ENCODE measurements around the gene EMC8. TPM values are rescaled to one million over a fixed set of nuclear protein-coding genes. Genes with fewer than 3 reads are reported as not detected.

EMC8 gene
- total RNA-seq, 1 experiment from 2014 or later: 73.0 TPM

GRCh38 chr16:85840395-85840794 is 41.1 kb upstream of the EMC8 start:
- H3K4me2 ChIP-seq (ENCODE audit: low read length): no peak overlapping the region
- no peaks in the 10 kb centered on the region for H3K9me2 ChIP-seq (ENCODE audit: insufficient read depth)
- no peaks in the 10 kb centered on the region for H3K4me1 ChIP-seq (ENCODE audit: control insufficient read depth in 1 of 2, insufficient read depth in 2 of 2, low read length in 2 of 2)
- H4K20me1 ChIP-seq (ENCODE audit: insufficient read depth): no peaks in the 10 kb centered on the region
- ATAC-seq (no peak), DNase-seq (ENCODE audit: low read depth, low spot score) (no peak)
- no peaks in the 10 kb centered on the region for H3K79me2 ChIP-seq (ENCODE audit: insufficient read depth, low read length)
- H3K4me3 ChIP-seq (replicated peaks in 1 of 2; ENCODE audit: low read depth in 1 of 2, low read length in 2 of 2): no peak overlapping the region
- BruUV-seq (replicated peaks): no TSS peak
- H3K27me3 ChIP-seq (ENCODE audit: insufficient read depth, low read length): peaks cover 29% of the 10 kb centered on the region
- H2AFZ ChIP-seq (ENCODE audit: low read depth, low read length, poor library complexity, severe bottlenecking): no peak overlapping the region
- no peak overlapping the region for H3K27ac ChIP-seq (ENCODE audit: low read depth, low read length)
- CTCF ChIA-PET: no interaction called here
- H3K9me3 ChIP-seq (ENCODE audit: control insufficient read depth in 1 of 2, insufficient read depth in 1 of 2, low read depth in 1 of 2, low read length in 2 of 2): no peaks in the 10 kb centered on the region
- TF ChIP-seq SP1 (IDR thresholded peaks at IDR 0.05; ENCODE audit: low read depth): no peak
- no peak for TF ChIP-seq TCF7L2 (IDR thresholded peaks at IDR 0.05; ENCODE audit: borderline replicate concordance, extremely low read depth, insufficient read depth, insufficient read length)
- TF ChIP-seq CTCF (IDR thresholded peaks at IDR 0.05 in 2 of 3, conservative IDR thresholded peaks at IDR 0.05 in 1 of 3; ENCODE audit: borderline replicate concordance in 1 of 3, insufficient read depth in 1 of 3, low read depth in 2 of 3, low read length in 2 of 3): no peak
- no peaks in the 10 kb centered on the region for H3K36me3 ChIP-seq (ENCODE audit: control insufficient read depth in 1 of 2, insufficient read depth in 2 of 2, low read length in 2 of 2)
- no peak overlapping the region for H3K9ac ChIP-seq (ENCODE audit: low read length)
- intact Hi-C loops (cut with micrococcal nuclease): no loop called here
- POLR2A ChIA-PET: no interaction called here
- RAD21 ChIA-PET (ENCODE audit: low non-redundant PET in 1 of 2, low total read pairs in 2 of 2, uncharacterized antibody in 2 of 2, unreplicated experiment in 2 of 2): no interaction called here

- DNase-seq (ENCODE audit: low read depth, low spot score) (no peak), ATAC-seq (no peak)
- Histone ChIP-seq H3K9me2 (ENCODE audit: insufficient read depth) (no peaks in the 10 kb centered on the region), H3K4me1 (ENCODE audit: control insufficient read depth in 1 of 2, insufficient read depth in 2 of 2, low read length in 2 of 2) (no peaks in the 10 kb centered on the region), H3K27ac (ENCODE audit: low read depth, low read length) (no peak overlapping the region), H3K9ac (ENCODE audit: low read length) (no peak overlapping the region), H4K20me1 (ENCODE audit: insufficient read depth) (no peaks in the 10 kb centered on the region), H3K79me2 (ENCODE audit: insufficient read depth, low read length) (no peaks in the 10 kb centered on the region), H2AFZ (ENCODE audit: low read depth, low read length, poor library complexity, severe bottlenecking) (no peak overlapping the region), H3K4me2 (ENCODE audit: low read length) (no peak overlapping the region), H3K4me3 (replicated peaks in 1 of 2; ENCODE audit: low read depth in 1 of 2, low read length in 2 of 2) (no peak overlapping the region), H3K9me3 (ENCODE audit: control insufficient read depth in 1 of 2, insufficient read depth in 1 of 2, low read depth in 1 of 2, low read length in 2 of 2) (no peaks in the 10 kb centered on the region), H3K27me3 (ENCODE audit: insufficient read depth, low read length) (peaks cover 32% of the 10 kb centered on the region), H3K36me3 (ENCODE audit: control insufficient read depth in 1 of 2, insufficient read depth in 2 of 2, low read length in 2 of 2) (no peaks in the 10 kb centered on the region)
- intact Hi-C loops (cut with micrococcal nuclease): no loop called here
- CTCF ChIA-PET: no interaction called here
- POLR2A ChIA-PET: no interaction called here
- BruUV-seq (replicated peaks): no TSS peak
- RAD21 ChIA-PET (ENCODE audit: low non-redundant PET in 1 of 2, low total read pairs in 2 of 2, uncharacterized antibody in 2 of 2, unreplicated experiment in 2 of 2): no interaction called here
- TF ChIP-seq ZNF274 (IDR thresholded peaks at IDR 0.05; ENCODE audit: low read depth, low read length) (no peak), EGR1 (IDR thresholded peaks at IDR 0.05; ENCODE audit: low read depth) (no peak), CTCF (IDR thresholded peaks at IDR 0.05 in 2 of 3, conservative IDR thresholded peaks at IDR 0.05 in 1 of 3; ENCODE audit: borderline replicate concordance in 1 of 3, insufficient read depth in 1 of 3, low read depth in 2 of 3, low read length in 2 of 3) (no peak), EZH2 (IDR thresholded peaks at IDR 0.05) (no peak), ZFX (IDR thresholded peaks at IDR 0.05) (no peak), YY1 (IDR thresholded peaks at IDR 0.05; ENCODE audit: extremely low read depth, insufficient replicate concordance, low read depth, low read length) (no peak), TCF7L2 (IDR thresholded peaks at IDR 0.05; ENCODE audit: borderline replicate concordance, extremely low read depth, insufficient read depth, insufficient read length) (no peak), EZH2phosphoT487 (IDR thresholded peaks at IDR 0.05; ENCODE audit: borderline replicate concordance) (no peak), CEBPB (IDR thresholded peaks at IDR 0.05; ENCODE audit: low read depth) (no peak), ELF1 (IDR thresholded peaks at IDR 0.05; ENCODE audit: borderline replicate concordance, low read depth) (no peak), SIN3A (IDR thresholded peaks at IDR 0.05; ENCODE audit: low read depth) (no peak), SRF (IDR thresholded peaks at IDR 0.05; ENCODE audit: low read depth) (no peak)
Observed at GRCh38 chr16:85839681-85840240, 40.4 kb upstream of the EMC8 start.
